GM19099 (cell line): ENCODE measurements around the gene ACAP2.

ENCODE experiments used
- POLR2A ChIP-seq: IDR thresholded peaks from 3 replicates; pipeline ENCODE4 v1.6.1; 2011; ENCODE audit warnings: low read depth; ENCODE audit not compliant: insufficient read length; ENCODE audit errors: extremely low read depth

The ACAP2 gene

DNA sequence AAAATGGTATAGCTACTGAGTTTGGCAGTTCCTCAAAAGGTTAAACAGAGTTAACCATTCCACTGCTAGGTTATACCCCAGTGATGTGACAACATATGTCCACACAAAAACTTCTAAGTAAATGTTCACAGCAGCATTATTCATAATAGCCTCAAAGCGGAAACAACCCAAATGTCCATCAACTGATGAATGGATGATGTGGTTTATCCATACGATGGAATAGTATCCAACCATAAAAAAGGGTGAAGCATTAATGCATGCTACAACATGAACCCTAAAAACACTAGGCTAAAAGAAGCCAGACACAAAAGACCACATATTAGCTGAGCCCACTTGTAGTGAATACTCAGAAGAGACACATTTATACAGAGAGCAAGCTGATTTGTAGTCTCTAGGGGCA is 180.9 kb downstream of the ACAP2 start:
- TF ChIP-seq POLR2A: no peak

DNA sequence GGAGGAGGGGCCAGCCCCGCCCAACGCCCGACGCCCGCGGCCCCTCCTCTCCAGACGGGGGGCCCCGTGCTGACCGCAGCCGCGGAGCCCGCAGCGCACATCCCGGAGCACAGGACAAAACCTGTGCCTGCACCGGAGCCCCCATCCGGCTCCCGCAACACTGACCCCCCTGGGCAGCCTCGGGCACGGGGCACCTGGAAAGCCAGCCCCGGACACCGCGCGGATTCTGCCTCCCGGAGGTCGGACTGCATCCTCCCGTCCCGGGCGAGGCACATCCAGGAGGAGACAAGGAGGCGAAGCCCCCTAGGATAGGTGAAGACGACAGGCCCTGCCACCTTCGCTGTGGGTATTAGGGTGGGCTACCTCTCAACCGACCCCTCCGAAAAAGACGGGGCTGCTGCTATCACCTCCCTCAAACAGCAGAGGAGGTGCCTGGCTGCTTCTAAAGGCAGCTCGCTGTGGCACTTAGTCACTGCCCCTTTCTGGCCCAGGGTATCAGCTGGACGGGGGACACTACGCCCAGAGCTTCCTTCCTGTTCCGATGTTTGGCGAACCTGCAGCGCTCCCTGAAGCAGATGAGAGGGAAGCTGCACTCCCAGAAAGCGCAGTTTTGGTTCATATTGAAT is 182.4 kb downstream of the ACAP2 start:
- TF ChIP-seq POLR2A: no peak

DNA sequence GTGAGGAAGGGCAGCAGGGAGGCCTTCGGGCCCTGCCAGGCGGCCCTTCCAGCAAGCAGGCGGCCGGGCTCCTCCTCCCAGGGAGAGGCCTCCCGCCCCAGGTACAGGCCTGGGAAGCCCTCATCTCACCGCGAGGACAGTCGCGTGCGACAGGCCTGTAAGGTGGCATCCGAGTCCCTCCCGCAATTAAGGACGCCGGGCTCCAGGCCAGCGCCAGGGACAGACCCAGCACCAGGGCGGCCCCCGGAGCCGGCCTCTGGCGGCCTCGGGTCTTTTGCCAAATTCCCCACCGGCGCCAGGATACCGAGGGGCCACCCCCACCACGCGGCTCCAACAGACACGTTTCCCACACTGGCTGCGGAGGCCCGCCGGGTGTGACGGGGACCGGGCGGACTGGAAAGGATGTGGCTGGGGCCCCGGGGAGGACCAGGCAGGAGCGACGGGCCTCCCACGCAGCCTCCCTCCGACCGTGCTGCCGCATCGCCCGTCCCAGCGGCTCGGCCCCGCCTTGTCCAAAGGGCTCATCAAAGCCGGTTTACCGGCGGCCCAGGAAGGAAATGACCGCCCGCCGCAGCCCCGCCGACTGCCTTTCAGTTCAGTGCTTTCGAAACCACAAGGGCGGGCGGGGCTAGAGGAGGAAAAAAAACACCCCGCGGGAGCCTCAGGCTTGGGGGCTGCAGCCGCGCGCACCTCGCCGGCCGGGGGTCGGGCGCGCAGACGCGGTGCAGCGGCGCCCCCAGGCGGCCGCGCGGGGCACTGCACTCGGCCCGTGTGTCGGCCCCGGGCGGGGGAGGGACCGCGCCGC is 183.1 kb downstream of the ACAP2 start:
- TF ChIP-seq POLR2A: peak; percentile 68

DNA sequence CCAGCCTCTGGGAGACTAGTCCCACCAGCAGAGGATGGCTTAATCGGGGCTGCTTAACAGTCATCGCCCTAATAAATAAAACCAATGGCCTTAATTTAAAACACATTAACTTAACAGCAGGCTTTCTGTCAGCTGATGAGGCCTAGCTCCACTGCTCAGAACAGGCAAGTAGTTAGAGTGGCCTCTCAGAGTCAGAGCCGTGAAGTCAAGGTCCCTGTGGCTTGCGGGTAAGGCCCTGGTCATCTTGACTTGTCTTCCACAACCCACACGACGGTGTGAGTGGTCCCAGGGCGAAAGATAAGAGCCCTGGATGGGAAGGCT is 183.7 kb downstream of the ACAP2 start:
- TF ChIP-seq POLR2A: no peak

DNA sequence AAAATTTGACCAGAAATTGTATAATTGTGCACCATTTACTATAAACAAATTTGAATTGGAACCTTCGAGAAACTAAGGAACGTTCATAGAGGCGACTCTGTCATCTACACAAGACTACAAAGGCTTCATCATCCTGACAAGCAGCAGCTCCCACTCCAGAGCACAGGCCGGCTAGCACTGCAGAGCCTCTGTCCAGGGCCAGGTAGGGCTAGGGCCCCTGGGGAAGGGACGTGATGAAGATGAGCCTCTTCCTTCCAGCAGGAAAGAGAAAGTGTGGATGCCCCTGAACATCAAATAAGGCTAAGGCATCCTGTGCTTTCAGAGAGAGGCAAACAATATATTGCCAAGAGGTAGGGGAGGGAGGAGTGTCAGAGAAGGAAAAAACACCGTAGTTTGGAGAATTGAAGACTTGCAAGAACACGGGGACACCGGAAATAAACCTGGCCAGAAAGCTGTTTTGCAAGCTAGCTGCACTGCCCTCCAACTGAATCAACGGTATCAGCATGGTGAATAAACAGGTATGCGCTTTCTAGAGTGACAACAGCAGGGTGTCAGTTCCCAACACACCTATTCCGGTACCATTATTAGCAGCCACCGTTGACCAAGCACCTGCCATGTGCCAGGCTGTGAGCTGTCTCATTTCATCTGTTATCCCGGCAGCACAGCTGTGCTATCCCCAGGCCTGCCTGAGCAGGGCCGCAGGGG is 184.2 kb downstream of the ACAP2 start:
- TF ChIP-seq POLR2A: no peak

DNA sequence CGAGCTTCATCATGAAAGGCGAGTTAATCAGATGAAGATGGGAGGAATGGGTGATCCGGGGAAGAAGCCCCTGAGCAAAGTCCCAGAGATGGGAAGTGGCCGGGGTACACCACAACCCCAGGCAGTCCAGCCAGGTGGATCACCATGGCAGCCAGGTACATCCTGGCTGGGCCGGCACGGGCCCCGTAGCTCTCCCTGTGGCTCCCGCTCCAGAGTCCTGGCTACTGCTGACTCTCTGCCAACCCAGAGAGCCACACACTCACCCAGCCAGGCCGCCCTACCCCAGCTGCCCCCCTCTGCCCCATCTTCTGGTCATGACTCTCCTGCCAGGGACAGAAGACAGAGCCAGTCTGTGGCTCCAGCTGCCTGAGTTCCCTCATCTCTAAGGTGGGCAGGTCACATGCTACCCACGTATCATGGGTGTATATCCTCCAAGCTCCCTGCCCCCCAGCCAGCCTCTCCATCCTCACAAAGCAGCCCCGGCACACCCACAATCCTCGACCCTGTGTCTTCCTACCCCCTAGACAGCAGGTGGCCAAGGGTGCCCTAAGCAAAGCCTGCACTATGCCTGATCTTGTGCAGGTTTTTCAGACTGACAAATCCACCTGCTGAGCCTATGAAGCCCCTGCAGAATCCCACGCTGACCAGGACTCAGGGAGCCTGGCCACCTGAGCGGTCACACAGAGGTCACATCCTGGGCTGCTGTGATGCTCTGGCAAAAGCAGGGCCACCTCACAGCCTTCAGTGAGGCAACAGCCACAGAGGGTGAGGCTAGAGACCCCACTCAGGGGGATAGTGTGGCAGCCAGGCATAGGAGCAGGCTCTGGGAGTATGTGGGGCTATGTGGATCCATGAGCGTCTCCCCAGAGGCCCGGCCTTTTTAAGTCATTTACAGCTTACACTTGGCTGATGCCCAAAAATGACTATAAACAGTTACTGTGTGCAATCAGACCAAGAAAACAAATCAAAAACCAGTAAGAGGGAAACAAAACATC is 185.1 kb downstream of the ACAP2 start:
- no peak for TF ChIP-seq POLR2A

DNA sequence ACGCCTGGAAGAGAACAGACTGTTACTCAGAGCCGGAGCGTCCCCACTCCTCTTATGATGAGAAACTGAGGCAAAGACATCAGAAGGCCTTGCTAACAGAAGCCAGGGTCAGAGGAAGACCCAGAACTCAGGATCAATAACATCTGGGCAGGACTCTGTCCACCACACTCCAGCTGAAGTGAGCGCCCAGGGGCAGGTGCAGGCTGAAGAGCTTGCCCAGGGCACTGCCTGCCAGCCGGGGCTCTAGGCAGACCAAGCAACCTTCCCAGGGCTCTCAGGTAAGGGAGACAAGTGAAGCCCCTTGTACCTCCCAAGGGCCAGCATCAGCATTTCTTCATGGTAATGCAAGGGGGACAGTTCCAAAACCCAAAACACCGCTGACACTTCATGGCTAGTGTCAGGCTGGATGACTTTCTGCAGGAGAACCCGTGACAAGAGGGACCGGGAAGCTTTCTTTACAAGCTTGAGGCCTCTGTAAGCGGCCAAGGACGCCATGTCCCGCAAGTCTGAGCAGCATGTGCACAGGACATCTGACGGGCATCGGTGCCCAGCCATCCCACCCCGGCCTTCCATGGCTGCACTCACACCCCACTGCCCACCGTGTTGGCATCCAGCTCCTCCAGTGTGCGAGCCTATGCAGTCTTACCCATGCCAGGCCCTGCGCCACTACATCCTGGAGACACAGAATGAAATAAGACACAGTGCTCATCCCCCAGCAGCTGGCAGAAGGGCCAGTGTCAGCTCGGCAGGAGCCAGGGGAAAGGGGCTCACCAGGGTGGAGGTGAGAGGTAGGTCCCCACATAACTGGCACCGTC is 186.0 kb downstream of the ACAP2 start:
- no peak for TF ChIP-seq POLR2A

DNA sequence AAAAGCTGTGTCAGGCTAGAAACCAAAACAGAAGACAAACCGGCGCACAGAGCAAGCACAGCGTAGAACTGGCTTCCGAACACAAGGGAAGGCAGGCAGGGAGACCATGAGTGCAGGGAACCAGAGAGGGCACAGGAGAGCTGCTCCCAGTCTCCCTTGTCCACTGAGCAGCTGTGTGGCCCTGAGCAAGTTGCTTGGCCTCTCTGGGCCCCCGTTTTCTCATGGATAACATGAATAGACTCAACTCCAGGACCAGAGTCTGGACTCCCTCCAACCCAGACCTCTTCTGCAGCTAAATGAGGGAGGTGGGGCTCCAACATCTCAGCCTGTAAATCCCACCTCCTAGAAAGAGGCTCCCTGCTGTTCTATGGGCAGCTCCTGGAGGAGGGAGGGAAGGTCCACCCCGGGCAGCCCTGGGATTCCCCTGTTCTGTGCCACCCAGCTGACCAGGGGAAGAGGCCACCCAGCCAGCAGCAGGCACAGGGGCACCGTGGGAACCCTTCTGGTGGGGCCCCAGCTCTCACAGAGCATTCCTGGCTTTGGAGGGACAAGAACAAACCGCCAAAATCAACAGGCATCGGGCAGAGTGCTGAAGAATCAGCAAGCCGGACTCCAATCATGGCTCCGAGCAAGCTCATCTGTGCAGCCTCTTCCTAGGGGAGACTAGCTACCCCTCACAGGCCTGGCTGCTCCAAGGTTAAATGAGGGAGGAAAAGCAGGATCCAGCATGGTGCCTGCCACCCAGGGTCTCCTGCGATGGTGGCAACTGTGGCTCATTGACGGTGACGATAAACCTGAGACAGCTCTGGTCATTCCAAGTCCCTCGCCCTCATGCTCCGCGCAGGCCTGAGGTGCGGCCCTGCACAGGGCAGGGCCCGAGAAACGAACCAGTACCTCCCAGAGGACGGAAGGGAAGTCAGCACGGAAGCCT is 187.0 kb downstream of the ACAP2 start:
- no peak for TF ChIP-seq POLR2A

DNA sequence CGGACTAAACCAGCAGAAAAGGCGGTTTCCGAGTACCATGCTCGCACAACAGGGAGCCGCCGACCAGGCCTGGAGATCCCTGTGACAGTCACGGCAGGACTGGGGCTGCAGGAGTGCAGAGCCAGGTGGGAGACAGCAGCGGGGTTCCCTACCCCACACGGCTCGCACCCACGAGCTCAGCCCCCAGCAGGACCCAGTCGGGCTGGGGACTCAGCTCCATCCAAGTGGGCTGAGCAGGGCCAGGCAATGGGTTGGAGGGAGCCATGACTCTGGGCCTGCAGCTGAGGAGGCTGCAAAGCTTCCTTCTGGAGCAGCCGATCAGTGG is 187.7 kb downstream of the ACAP2 start:
- no peak for TF ChIP-seq POLR2A

DNA sequence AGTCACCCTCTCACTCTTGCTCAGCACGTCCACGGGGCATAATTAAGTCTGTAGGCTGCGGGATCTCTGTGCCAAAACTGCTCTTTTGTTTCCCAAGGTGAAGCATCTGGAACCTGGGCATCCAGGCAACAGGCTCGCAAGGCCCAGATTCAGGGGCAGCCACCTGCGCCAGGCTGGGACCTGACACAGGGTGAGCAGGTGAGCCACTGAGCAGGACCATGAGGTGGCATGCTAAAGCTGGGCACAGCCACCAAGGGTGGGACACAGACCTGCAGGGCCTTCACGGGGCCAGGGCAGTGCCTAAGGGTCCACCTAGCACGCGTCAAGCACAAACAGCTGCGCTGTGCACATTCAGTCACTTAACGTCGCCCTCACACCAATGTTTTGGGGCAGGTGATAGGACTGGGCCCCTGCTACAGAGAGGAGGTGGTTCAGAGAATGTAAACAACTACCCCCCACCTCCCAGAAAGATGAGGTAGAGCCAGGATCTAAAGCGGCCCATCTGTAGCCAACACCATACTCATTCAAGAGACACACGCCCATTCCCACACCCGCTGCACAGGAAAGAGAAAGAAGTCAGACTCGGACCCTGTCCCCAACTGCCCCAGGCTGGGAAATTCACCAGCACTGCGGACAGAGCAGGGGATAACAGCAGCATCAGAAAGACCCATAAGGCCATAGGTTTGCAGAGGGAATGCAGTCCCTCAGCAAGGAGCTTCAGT is 188.2 kb downstream of the ACAP2 start:
- no peak for TF ChIP-seq POLR2A

DNA sequence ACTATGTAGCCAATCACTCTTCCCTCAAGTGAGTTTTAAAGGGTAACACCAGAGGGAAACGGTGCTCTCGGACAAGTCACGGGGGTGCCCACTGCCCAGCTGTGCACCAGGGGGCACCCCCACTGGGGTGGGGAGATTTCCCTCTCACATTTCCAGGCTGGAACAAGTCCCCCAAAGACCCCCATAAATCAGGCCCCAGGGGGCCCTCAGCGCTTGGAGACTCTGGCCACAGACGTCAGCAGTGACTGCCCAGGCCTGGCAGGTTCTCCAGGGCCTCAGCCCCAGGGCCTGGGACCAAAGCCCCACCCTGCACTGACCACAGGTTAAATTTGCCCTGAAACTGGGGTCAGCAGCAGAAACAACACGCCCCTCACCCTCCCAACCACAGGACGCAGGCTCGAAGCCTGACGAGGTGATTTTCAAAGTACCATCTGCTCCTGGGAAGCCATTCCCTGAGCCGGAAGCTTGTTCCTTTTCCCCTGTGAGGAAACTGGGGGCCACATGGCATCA is 188.8 kb downstream of the ACAP2 start:
- TF ChIP-seq POLR2A: no peak

DNA sequence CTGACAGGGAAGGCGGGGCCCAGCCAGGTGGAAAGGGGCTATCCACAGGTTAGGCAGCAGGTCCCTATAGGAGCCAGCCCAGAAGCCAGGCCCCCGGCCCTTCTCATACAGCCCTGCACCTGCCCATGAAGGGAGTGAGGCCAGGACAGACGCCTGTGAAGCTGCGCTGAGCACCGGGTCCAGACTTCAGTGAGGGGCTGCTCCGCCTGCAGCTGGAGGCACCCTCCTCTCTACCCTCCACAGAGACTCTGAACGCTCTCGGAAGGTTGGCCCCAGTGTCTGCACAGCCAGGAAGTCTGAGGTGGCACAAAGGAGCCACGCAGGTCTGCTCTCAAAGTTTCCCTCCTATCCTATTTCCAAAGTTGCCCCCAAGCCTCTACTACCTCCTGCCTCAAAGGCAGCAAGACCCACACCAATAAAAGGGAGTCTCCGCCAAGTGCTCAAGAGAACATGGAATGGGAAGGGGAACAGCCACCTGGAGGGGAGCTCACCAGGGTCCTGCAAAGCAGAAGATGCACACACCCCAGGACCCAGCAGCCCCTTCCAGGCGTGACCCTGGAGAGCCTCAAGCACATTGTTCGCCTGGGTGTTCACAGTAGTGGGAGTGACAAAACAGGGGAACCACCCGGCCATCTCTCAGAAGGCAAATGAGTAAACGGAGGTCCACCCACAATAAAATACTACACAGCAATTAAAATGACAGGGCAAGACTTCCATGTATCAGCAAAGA is 191.3 kb downstream of the ACAP2 start:
- TF ChIP-seq POLR2A: no peak
